Central memory CD8-positive, alpha-beta T cell (primary cell): ENCODE data around the gene RING1.
A peak's percentile ranks its signal among the peaks of the same experiment; 100 is the strongest.

Experiments used
- ATAC-seq: fragments of 150-1000 bp; cut with Tn5 transposase; replicated peaks from 2 replicates; pipeline ENCODE4 v1.10.0; 2022; ENCODE audit warnings: mild to moderate bottlenecking, moderate FRiP score, moderate number of reproducible peaks; ENCODE audit not compliant: poor library complexity, severe bottlenecking; ENCODE audit errors: extremely low read depth
- DNase-seq, 2 donors: peaks; one replicate each; pipeline ENCODE4 v3.0.0; 2021; ENCODE audit warnings: low spot score in 2 of 2
- H3K27ac Mint-ChIP-seq: one replicate; pipeline ENCODE4 v1.8.0; 2022; ENCODE audit warnings: low read depth, mild to moderate bottlenecking, moderate library complexity, mixed read lengths
- H3K27me3 Mint-ChIP-seq: one replicate; pipeline ENCODE4 v1.8.0; 2022; ENCODE audit warnings: mixed read lengths
- H3K36me3 Mint-ChIP-seq: one replicate; pipeline ENCODE4 v1.8.0; 2022; ENCODE audit warnings: mild to moderate bottlenecking, moderate library complexity, mixed read lengths; ENCODE audit not compliant: insufficient read depth
- H3K4me1 Mint-ChIP-seq: one replicate; pipeline ENCODE4 v1.8.0; 2022; ENCODE audit warnings: mixed read lengths
- H3K4me3 Mint-ChIP-seq: one replicate; pipeline ENCODE4 v1.8.0; 2022; ENCODE audit warnings: mild to moderate bottlenecking, moderate library complexity, mixed read lengths
- H3K9me3 Mint-ChIP-seq: one replicate; pipeline ENCODE4 v1.8.0; 2022; ENCODE audit warnings: mixed read lengths

Gene RING1

DNA sequence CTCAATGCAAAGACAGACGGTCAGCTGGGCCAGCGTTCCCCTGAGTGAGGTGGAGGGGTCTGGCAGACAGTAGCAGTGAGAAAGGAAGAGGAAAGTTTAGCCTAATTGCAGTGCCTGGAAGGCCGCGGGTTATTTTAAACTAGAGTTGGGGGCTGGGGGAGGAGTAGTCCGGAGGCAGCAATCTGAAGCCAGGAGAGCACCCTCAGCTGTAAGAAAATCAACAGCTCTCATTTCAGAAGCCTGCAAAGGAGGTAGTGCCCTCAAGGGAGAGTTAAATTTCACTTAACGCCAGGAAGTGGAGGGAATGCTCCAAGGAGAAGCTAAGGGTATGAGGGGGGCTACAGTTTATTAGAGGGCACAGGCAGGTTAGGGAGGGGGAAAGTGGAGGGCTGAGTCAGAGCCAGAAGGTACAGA is 26.9 kb downstream of the RING1 start:
- Mint-ChIP-seq H3K36me3 (no peaks in the 10 kb centered on the region), H3K27me3 (peaks cover 56% of the 10 kb centered on the region), H3K9me3 (no peaks in the 10 kb centered on the region), H3K4me3 (no peak overlapping the region), H3K27ac (no peak overlapping the region), H3K4me1 (no peaks in the 10 kb centered on the region)
- ATAC-seq, result no peak
- no peak for DNase-seq

DNA sequence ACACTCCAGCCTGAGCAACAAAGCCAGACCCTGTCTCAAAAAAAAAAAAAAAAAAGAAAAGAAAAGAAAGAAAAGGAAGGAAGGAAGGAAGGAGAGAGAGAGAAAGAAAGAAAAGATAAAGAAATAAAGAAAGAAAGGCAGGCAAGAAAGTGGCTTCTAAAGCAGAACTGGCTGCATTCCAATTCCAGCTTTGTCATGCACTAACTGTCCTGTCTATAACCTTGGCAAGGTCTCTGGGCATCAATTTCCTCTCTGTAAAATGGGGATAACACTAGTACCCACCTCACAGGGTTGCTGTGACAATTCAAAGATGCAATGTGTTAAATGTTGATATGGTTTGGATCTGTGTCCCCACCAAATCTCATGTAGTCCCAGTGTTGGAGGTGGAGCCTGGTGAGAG is 28.0 kb downstream of the RING1 start:
- H3K9me3 Mint-ChIP-seq, result no peaks in the 10 kb centered on the region
- no peaks in the 10 kb centered on the region for H3K4me1 Mint-ChIP-seq
- H3K27ac Mint-ChIP-seq, result no peak overlapping the region
- DNase-seq, result no peak
- no peaks in the 10 kb centered on the region for H3K36me3 Mint-ChIP-seq
- H3K4me3 Mint-ChIP-seq, result no peak overlapping the region
- ATAC-seq, result no peak
- peaks cover 53% of the 10 kb centered on the region for H3K27me3 Mint-ChIP-seq

GRCh38 chr6:33236852-33237251 is 28.6 kb downstream of the RING1 start:
- ATAC-seq, result no peak
- DNase-seq, result no peak
- H3K27me3 Mint-ChIP-seq, result peaks cover 48% of the 10 kb centered on the region

DNA sequence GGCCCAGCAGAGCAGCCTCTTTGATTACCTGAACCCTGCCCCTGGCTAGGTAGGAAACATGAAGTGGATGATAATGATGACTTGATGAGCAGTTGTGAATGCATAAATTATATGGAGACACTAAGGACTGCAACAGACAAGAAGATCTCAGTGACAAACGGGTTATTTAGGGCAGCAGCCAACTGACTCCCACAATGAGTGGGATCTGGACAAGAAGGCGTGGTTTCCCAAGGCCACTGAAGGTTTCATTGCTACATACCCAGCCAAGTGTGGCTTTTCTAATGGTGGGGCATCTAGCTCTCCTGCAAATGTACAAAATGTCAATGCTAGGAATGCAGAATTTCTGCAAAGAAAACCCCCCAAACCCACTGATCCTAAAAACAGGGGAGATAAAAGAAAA is 29.4 kb downstream of the RING1 start:
- ATAC-seq (no peak), DNase-seq (no peak)
- peaks cover 10% of the 10 kb centered on the region for H3K4me1 Mint-ChIP-seq
- H3K27me3 Mint-ChIP-seq, result peaks cover 54% of the 10 kb centered on the region
- no peaks in the 10 kb centered on the region for H3K9me3 Mint-ChIP-seq
- H3K36me3 Mint-ChIP-seq, result no peaks in the 10 kb centered on the region
- H3K27ac Mint-ChIP-seq, result no peak overlapping the region
- no peak overlapping the region for H3K4me3 Mint-ChIP-seq

More at GRCh38 chr6:33236852-33237251, 28.6 kb downstream of the RING1 start:
- no peaks in the 10 kb centered on the region for H3K9me3 Mint-ChIP-seq
- no peaks in the 10 kb centered on the region for H3K36me3 Mint-ChIP-seq
- H3K4me3 Mint-ChIP-seq, result no peak overlapping the region
- H3K4me1 Mint-ChIP-seq, result peaks cover 4% of the 10 kb centered on the region
- no peak overlapping the region for H3K27ac Mint-ChIP-seq

GRCh38 chr6:33241968-33242367 is 33.7 kb downstream of the RING1 start:
- Mint-ChIP-seq H3K9me3 (no peaks in the 10 kb centered on the region), H3K27ac (no peak overlapping the region), H3K4me1 (peaks cover 10% of the 10 kb centered on the region), H3K4me3 (no peak overlapping the region), H3K36me3 (no peaks in the 10 kb centered on the region), H3K27me3 (peaks cover 26% of the 10 kb centered on the region)
- ATAC-seq, result no peak
- DNase-seq, result no peak

DNA sequence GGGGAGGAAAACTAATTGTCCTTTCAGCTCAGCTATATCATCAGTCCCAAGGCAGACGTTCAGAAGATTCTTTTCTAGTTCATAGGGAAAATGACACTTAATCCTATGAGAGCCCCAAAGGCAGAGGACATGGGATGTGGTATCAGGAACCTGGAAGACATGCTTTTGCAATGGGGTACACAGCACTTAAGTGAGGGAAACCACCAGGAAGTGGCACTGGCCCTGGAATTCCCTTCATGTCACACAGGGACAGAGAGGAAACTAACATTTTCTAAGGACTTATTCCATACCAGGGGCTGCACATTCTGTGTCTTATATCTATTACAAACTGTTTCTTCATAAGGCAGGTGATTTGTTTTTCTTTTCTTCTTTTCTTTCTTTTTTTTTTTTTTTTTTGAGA is 35.2 kb downstream of the RING1 start:
- Mint-ChIP-seq H3K9me3 (no peaks in the 10 kb centered on the region), H3K27ac (no peak overlapping the region), H3K27me3 (peaks cover 26% of the 10 kb centered on the region), H3K4me1 (peaks cover 18% of the 10 kb centered on the region), H3K36me3 (peaks cover 3% of the 10 kb centered on the region), H3K4me3 (no peak overlapping the region)
- DNase-seq, result no peak
- ATAC-seq, result no peak

GRCh38 chr6:33247977-33248642 is 39.8 kb downstream of the RING1 start:
- H3K27me3 Mint-ChIP-seq, result no peaks in the 10 kb centered on the region
- ATAC-seq (peak; percentile 38), DNase-seq (peak; percentile 86 to 95)
- peaks cover 36% of the 10 kb centered on the region for H3K4me1 Mint-ChIP-seq
- peak overlapping the region; percentile 93 for H3K27ac Mint-ChIP-seq
- peaks cover 21% of the 10 kb centered on the region for H3K36me3 Mint-ChIP-seq
- H3K4me3 Mint-ChIP-seq, result peak overlapping the region; percentile 87
- H3K9me3 Mint-ChIP-seq, result no peaks in the 10 kb centered on the region

GRCh38 chr6:33248643-33248931 is 40.3 kb downstream of the RING1 start:
- Mint-ChIP-seq H3K27me3 (no peaks in the 10 kb centered on the region), H3K4me1 (peaks cover 36% of the 10 kb centered on the region), H3K9me3 (no peaks in the 10 kb centered on the region), H3K4me3 (peak overlapping the region; percentile 87), H3K36me3 (peaks cover 21% of the 10 kb centered on the region), H3K27ac (peak overlapping the region; percentile 93)
- ATAC-seq, result peak; percentile 37
- no peak for DNase-seq

- Mint-ChIP-seq H3K9me3 (no peaks in the 10 kb centered on the region), H3K27me3 (no peaks in the 10 kb centered on the region), H3K4me1 (peaks cover 36% of the 10 kb centered on the region), H3K27ac (peak overlapping the region; percentile 93), H3K4me3 (peak overlapping the region; percentile 87), H3K36me3 (peaks cover 23% of the 10 kb centered on the region)
- ATAC-seq (peak; percentile 90), DNase-seq (peak; percentile 89 to 95)
Measured at GRCh38 chr6:33248932-33249731, 40.8 kb downstream of the RING1 start.

DNA sequence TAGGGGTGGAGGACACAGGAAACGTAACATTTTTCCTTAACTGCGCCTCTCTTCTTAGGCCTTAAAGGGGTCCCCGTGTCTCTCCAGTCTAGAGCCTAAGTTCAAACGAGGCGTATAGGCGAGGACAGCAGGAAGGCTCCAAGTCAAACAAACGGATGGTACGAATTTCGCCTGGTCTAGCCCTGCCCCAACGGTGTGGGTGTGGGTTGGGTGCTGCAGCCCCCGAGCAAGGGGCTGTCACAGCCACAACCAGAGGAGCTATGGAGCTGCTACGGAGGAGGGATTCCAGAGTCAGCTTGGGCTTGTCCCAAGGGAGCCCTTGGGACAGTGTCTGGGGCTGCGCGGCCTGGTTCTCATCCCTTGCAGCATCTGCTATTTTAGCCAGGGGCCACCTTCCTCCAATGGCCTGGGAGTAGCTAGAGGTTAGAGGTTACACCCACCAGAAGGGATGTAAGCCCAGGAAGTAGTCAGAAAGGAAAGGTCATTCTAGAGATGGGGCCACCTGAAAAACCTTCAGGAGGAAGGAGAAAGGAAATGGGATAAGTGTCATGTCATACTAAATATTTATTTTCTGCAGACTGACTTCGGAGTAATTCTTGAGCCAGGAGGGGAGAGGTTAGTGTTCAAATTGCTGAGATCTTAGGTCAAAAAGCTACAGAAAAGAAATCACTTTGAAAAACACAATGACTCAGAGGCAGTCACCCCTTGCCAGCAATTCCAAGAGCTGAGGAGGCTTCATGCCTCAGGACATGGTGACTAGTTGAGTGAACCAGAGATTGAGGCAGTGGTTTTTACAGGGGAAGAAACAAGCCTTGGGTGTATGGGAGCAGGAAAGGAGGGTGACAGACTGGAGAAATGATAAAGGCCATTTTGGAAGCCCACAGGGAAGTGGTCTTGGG is 41.7 kb downstream of the RING1 start:
- no peak for ATAC-seq
- DNase-seq, result no peak

GRCh38 chr6:33250731-33251130 is 42.4 kb downstream of the RING1 start:
- ATAC-seq (no peak), DNase-seq (no peak)
- Mint-ChIP-seq H3K4me3 (no peak overlapping the region), H3K4me1 (peaks cover 36% of the 10 kb centered on the region), H3K9me3 (no peaks in the 10 kb centered on the region), H3K27ac (no peak overlapping the region), H3K36me3 (peaks cover 33% of the 10 kb centered on the region), H3K27me3 (no peaks in the 10 kb centered on the region)

More for the DNA sequence above, 41.7 kb downstream of the RING1 start:
- peaks cover 30% of the 10 kb centered on the region for H3K36me3 Mint-ChIP-seq
- peak overlapping the region; percentile 93 for H3K27ac Mint-ChIP-seq
- H3K9me3 Mint-ChIP-seq, result no peaks in the 10 kb centered on the region
- no peaks in the 10 kb centered on the region for H3K27me3 Mint-ChIP-seq
- peak overlapping the region; percentile 87 for H3K4me3 Mint-ChIP-seq
- H3K4me1 Mint-ChIP-seq, result peaks cover 36% of the 10 kb centered on the region

DNA sequence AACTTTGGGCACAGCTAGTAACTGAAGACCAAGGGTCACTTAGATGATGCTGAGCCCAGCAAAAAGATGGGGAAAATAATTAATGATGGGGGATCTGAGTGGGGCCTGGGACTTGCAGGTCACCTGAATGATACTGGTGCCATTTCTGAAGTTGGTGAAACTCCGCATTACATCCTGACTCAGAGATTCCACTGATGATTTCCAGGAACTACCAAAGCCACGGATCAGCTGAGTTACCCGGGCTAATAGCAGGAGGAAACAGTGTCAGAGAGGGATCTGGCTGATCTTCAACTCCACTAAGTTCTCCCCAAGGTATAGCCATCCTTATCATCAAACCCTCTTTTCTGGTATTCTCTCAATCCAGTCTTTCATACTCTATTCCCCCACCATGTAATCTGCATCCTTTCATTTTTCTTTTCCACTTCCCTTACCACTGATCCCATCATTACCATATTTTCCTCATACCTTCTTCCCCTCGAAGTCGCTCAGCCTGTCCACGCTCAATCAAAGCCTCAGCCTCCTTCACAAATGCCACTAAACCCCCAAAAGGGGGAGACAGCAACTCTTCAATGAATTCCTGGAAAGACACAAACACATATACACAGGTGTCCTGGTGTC is 43.2 kb downstream of the RING1 start:
- no peak overlapping the region for H3K27ac Mint-ChIP-seq
- H3K4me3 Mint-ChIP-seq, result peak overlapping the region; percentile 8

More for the DNA sequence above, 43.2 kb downstream of the RING1 start:
- Mint-ChIP-seq H3K36me3 (peaks cover 35% of the 10 kb centered on the region), H3K27me3 (no peaks in the 10 kb centered on the region), H3K9me3 (no peaks in the 10 kb centered on the region), H3K4me1 (peaks cover 36% of the 10 kb centered on the region)
- ATAC-seq (no peak), DNase-seq (no peak)
